GM21737 (cell line): ENCODE measurements around the gene DPYSL4.

ENCODE experiments used
- ATAC-seq: cut with Tn5 transposase; IDR thresholded peaks from one replicate; pipeline ENCODE4 v1.9.1; 2021; ENCODE audit warnings: mild to moderate bottlenecking, moderate library complexity; ENCODE audit not compliant: unreplicated experiment

DPYSL4 gene

DNA sequence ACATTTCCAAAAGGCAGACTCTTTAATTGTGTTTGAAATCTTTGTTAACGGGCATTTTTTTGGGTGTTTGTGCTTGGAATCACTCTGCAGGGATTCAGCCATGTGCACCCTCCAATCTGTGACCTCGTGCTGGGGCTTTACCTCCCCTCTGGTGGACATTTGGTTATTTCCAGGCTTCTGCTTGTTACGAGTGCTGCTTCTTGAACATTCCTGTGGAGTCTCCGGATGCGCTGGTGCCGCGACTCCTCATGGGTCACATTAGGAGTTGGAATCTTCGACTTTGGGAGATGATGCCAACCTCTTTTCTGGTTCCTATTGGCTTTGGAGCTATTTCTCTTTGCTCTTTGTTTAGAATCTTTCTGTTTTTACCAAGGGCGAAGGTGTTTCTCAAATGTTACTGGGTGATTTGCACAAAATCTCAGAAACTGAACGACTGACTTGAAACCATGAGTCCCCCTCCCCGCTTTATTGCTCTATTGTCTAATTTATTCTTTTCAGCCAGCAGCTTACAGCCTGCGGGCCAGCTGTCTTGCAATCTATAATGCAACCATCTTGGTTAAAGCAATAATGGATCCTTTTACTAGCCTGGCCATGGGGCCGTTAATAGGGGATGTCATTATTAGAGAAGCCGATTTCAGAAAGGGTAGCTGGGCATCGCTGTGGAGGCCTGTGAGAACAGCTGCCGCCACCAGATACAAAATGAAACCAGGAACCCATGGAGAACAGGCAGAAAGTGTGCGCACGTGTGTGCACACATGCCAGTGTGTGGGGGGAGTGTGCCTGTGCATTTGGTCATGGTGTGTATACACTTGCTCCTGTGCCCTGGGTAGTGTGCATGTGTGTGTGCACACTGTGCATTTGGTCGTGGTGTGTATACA is 9.9 kb upstream of the DPYSL4 start:
- no peak for ATAC-seq

DNA sequence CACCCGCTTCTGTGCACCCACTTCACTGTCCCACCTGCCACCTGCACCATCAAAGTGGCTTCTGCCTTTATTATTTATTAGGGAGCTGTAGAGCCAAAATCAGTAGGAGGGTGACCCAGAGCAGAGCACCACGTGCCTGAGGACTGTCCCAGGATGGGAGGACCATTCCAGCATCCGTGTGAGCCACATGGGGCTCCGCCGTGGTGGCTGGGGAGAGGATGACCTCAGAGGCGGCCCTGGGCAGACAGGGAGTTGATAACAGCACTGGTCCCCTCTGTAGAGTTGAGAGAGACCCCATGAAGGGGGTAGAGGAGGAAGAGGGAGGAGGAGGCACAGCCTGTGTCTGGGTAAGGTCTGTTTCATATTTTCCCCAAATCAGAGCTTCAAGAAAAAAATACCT is 8.7 kb upstream of the DPYSL4 start:
- ATAC-seq = no peak

DNA sequence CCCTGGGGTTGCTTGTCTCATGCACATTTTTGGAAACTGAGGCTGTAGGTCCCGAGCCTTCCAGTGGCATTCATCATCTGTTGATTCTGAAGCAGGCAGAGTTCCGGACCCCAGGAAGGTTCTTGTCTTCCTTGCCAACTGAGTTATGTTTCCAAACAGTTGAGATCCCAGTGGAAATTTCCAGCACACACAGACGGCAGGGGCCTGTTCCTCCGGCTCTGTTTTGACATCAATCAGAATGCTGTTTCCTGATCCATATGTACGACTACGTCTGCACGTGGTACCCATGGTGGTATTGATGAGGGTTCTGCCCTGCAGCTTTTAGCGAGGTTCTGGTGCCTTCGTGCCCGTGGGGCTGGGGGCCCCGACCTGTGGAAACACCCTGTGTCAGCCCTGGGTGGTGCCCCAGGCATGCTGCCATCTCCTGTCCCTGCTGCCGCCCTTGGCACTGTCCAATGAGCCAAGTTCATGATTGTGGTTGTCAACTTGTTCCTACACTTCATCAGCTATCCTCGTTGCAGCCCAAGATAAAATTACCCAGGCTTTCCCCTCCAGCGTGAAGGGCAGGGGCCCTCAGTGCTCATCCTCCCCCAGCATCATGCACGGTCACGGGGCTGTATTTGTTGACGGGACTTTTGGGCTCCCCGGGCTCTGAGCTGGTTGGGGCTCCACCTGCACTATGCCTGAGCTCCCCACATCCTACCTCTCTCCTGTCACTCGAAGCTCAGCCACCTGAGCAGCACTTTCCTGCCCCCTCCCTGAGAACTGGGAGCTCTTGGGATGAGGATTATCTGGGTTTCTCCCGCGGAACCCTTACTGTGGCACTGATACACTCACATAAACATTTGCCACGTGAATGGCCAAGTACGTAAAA is 7.8 kb upstream of the DPYSL4 start:
- ATAC-seq = no peak

DNA sequence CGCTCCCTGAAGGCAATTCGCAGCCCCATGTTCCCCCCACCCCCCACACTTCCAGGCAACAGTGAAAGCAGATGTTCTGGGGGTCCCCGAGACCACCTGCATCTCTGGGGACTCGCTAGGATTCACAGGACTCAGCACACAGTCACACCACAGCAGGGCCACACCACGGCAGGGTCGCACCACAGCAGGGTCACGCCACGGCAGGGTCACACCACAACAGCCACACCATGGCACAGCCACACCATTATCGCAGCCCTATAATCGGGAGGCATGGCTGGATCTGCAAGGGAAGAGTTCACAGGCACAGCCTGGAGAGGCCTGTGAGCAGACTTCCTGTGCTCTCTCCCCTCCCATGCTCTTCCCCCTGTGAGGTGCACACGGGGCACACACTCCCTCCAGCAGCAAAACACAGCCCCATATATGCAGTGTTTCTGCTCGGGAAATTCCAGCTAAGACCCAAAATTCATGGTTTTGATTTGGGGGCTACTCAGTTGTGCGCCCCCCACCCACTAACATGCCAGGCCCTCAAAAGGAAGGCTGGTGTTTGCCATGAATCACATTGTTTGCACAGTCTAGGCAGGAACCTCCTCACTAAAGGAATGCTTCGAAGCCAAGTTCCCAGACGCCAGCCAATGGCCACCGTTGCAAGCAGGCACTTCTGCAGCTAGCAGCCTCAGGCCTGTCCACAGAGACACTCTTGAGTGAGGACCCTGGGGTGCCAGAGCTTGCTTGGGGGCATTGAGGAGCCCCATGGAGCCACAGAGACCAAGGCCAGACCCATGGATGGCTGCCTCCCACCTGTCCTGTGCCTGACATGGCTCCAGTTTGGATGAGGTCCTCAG is 7.0 kb upstream of the DPYSL4 start:
- ATAC-seq = no peak

DNA sequence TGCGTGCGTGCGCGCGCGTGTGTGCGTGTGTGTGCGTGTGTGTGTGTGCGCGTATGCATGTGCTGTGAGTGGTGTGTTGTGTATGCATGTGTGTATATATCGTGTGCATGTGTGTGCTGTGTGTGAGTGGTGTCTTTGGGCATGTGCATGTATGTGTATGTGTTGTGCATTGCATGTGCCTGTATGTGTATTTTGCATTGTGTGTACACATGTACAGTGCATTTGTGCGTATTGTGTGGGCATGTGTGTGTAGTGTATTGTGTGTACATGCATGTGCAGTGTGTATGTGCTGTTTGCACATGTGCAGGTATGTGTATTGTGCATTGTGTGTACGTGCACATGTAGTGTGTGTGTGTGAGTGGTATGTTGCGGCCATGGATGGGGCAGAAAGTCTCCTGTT is 6.0 kb upstream of the DPYSL4 start:
- ATAC-seq = no peak

DNA sequence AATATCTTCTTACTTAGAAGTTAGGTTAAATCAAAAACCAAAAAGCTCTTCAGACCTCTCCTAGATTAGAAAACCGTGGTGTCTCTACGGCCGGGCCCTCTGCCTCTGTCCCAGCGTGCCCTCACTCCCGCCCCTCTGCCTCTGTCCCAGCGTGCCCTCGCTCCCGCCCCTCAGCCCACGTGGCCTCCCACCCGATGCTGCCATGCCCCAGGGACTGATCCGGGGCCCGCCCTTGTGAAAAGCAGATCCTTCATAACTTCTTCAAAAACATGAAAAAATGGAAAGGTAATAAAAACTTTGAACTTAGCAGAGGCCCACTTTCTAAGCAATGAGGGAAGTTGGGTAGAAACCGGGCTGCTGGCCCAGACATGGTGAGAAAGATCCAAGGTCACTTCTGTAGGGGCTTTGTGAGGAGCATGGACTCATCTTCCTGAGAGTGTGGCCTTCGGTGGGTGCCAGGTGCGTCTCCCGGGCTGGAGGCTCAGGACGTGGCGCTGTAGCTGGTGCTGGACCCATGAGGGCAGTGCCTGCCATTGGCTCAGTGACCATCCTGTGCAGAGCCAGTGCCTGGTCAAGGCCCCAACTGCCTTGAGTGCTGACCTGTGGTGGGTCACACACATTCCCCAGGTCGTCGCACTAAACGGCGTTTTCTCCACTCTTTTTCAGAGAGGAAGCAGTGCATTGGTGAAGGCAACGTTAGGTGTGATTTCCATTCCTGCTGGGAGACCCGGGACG is 4.9 kb upstream of the DPYSL4 start:
- ATAC-seq = no peak

DNA sequence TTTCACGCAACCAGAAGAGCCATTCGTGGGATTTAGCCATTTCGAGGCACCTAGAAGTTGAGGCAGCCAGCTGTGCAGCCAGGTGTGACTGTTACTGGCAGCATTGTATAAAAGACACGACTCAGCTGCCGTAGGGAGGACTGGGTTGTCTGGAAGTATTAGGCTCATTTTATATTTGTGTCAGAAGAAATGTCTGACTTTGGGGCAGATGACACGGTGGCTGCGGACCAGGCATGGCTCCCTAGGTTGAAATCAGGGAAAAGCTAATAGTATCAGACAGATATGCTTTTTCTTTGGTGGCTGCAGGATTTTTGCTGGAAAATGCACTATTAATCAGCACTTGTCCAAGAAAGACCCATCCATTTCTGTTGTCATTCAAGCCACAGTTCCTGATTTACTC is 4.2 kb upstream of the DPYSL4 start:
- no peak for ATAC-seq

DNA sequence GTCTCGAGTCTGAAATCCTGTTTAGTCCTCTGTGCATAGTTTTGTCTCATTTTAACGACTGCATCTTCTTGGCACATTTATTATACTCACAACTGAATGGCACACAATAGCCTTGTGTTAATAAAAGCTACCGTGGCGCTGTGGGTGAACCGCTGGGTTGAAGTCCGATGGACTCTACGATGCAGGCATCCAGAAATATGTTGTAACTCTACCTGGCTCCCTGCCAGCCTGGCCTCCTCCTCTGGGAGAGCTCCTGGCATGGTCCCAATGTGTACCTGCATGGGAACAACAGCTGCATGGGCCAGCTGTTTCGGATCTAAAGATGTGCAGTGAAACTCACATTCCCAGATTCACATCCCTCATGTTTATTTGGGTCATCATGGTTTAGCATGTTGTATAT is 3.7 kb upstream of the DPYSL4 start:
- no peak for ATAC-seq

DNA sequence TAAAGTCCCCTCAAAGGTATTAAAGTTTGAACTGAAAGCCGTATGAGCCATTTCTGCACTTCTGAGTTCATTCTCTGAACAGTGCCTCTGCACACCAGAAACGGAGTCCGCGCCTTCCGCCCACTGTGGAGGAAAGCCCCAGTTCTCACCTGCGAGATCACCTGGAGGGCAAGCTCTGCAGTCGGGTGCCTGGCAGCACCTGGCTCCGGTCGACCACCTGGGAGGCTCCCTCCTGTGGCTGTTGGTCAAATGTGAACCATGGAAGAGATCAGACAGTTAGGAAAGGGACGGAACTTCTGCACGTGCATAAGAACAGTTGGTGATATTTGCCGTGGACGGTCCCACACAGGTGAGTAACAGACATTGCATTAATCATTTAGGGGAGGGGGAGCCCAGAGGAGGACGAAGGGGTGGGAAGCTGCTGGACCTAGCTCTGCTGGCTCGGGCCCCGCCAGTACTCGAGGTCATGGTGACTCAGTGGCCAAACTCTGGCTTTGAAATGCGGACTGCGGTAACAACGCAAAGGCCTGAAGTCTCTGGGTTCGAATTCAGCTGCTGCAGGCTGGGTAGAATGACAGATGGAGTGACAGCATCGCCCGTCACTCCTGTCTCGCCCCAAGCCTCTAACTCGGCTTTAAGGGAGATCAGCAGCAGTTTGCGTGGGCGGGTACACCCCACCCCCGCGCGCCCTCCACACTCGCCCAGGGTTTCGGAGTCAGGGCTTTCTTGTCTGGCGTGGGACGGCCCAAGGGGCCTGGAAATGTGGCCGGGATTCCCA is 1.7 kb upstream of the DPYSL4 start:
- no peak for ATAC-seq

DNA sequence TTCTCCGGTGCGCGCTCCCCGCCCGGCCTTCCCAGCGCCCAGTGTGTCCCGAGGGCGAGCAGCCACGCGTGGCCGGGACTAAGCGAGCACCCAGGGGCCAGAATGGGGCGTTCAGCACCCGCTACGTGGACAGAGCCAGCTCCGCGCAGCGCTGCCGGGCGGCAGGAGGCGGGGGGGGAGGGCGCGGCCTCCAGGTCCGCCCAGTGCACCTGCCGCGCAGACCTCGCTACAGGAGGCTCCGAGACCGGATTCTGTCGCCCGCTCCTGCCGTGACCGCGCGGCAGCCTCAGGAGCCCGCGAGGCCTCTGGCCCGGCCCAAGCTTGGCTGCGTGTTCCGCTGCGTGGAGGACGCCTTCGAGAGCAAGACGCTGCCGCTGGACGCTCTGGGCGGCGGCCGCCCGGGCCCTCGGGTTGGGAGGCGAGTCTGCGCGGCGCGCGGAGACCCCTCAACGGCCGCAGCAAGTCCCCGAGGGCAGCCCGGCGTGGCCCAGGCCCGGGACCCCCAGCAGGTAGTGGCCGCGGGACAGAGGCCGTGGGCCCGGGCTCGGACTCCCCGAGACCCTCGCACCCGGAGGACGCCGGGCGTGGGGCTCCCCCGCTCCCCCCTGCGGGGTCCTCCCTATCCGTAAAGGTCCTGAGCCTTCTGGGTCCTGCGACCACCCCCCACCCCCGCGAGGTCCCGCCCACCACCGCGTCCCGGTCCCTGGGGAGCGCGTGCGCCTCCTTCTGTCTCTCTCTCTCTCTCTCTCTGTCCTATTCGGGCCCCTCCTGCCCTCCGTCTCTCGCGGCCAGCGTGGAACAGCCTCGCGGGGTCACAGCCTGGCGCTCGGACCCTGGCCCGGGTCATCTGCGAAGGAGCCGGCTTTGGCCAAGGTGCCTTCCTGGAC is 904 bp upstream of the DPYSL4 start:
- ATAC-seq = no peak

DNA sequence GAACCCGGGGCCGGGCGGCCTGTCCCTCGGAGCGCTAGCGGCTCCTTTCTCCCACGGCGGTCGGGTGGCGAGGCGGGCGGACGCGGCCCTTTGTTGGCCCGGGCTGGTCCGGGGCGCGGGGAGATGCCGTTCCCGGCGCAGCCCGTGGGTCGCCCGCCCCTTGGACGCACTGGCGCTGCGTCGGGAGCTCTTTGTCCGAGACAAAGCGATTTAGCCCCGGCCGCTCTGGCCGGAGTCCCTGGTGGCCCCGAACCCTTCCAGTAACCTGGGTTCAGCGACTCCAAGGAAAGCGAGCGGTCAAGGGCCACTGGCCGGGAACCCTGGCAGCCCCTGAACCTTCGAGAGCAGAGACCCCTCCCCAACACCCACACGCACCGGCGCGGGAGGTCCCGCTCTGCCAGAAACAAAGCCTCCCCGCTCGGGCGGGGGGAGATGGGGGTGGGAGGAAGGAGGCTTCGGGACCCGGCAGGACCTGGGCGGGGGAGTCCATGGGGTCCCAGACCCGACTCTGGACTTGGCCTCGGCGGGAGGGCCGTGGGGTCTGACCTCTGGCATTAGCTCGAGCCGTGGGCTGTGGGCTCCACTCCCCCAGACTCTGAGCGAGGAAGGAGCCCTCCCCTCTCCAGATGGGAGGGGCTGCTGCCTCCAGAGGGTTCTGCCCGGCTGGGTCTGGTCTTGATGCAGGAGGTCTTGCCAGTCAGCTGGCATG is 836 bp downstream of the DPYSL4 start:
- no peak for ATAC-seq

DNA sequence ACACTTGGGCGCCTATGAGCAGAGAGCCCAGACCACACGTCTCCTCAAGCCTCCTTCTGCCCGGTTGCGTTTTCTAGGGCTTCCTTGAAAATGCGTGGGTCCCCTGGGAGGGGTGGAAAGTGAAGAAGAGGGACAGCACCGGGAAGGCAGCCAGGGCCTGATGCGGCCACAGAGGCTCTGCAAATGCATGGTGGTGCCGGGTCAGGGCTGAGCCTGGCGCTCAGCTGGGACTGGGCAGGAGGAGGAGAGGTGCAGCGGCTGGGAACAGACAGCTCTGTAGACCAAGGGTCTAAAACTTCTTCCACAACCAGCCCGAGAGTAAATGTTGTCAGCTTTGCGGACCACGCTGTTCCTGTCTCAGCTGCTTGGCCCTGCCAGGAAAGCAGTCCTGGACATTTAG is 1.6 kb downstream of the DPYSL4 start:
- ATAC-seq = no peak

DNA sequence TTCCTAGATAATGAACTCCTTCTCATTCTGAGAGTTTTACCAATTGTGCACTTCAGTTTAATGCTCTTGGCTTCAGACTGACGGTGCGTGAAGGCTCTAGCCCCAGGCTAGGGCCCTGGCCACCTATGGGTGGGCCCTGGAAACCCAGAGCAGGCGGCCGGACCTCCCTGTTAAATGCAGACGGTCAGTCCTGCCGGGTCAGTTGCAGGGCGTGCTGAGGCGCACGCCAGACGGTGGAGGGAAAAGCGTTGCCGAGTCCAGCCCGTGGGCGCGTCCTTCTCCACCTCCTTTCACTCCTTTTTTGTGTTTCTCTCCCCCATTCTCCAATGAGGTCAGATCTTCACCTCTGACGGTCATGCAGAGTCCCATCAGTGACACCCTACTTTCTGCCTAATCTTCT is 2.3 kb downstream of the DPYSL4 start:
- no peak for ATAC-seq

DNA sequence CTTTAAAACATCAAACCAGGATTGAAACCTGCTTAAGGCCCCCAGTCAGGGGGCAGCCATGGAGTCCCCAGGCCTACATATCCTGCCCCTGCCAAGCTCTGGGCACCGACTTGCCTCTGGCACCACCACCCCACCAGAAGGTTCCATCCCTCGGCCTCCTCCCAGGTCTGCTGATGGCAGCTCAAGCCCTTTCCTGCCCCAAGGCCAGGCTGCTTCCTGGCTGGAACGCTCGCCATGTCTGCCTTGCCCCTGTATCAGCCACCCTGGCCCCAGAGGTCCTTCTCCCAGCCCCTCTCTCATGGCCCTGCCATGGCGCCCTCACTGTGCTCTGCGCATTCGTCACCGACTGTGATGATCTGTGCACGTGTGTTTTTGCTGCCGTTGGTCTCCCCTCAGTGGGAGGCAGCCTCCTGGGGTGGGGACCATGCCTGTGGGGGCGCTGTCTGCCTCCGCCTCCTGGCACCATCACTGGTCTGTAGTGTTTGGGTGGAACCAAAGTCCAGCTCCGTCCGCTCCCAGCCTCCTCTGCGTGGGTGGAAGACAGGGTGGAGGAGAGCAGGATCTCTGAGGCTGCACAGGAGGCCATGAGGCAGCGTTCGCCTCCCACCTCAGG is 3.2 kb downstream of the DPYSL4 start:
- ATAC-seq = no peak

DNA sequence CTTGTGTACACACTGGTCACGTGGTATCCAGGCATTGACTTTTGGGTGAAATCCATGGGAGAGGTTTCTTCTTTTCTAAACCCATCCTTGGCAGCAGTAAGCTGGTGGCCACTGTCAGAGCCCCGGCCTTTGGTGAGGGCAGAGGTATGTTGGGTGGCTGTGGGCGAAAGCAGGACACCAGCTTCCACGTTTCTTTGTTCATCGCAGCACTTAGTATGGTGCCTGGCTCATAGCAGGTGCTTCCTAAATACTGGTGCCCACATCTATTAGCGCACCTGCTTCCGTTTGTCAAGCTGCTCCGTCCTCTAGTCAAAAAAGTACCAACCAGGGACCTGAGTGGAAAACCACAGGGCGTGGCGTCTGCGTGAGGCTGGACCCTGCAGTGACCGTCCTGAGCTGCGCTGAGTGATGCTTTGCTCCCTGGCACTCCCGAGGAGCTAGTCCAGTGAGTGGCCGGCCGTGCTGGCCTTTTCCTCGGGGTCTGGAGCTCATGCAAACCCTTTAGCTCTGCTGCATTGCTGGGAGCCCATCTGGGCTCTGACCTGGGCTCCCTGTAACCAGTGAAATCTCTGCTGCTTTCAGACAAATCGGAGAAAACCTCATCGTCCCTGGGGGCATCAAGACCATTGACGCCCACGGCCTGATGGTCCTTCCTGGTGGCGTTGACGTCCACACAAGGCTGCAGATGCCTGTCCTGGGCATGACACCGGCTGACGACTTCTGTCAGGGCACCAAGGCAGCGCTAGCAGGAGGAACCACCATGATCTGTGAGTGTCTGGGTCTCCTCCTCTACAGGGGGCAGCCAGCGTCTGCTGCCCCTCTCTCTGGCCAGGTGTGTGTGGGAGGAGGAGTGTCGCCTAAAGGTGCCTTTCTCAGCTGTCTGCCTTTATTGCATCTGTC is 5.6 kb downstream of the DPYSL4 start:
- ATAC-seq = no peak

DNA sequence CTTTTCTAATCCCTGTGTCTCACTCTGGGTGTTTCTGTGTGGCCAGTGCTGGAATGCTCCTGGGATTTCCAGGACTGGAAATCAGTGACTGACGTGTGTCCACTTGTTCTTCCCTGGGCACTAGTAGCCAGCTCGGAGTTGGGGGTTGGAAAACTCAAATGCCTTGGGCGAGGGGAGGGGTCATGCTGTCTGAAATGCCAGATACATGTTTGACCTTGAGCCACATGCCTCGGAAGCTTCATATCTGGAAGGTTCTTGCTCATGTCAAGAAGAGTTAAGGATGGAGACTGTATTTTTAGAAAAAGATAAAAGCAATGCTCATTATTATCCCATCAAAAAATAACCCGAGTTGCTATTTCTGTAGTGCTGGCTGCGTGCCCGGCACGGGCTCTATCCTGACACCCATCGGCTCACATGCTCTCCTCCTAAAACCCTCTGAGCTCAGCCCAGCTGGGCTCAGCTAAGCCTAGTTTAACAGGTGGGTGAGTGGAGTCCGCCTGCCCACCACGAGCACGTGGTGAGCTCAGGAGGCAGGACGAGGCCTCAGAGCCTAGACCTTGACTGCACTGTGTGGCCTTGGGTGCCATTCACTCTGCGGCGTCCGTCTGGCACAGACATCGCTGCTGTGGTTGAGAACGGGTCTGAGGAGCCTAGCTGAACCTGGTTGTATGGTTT is 6.4 kb downstream of the DPYSL4 start:
- no peak for ATAC-seq
